Peyer's patch (tissue), 4 donors: ENCODE measurements around the gene PCDH1. TPM values are rescaled to one million over a fixed set of nuclear protein-coding genes. Genes with fewer than 3 reads are reported as not detected.

Experiments
- DNase-seq, 3 donors: peaks; one replicate each; pipeline ENCODE4 v3.0.0-alpha.2; 2017 to 2019
- H3K27ac ChIP-seq, 4 donors: fragments of 200-600 bp; sonication (generic); one replicate each; pipeline ENCODE4 v1.5.1; 2016 to 2019
- H3K27me3 ChIP-seq, 2 donors: fragments of 200-600 bp; sonication (generic); one replicate each; pipeline ENCODE4 v1.5.1; 2019
- H3K36me3 ChIP-seq, 3 donors: fragments of 200-600 bp; sonication (generic); one replicate each; pipeline ENCODE4 v1.5.1; 2016 to 2019
- H3K4me1 ChIP-seq, 4 donors: fragments of 200-600 bp; sonication (generic); one replicate each; pipeline ENCODE4 v1.5.1; 2016 to 2019
- H3K4me3 ChIP-seq, 4 donors: fragments of 200-600 bp; sonication (generic); 1 replicate in 3 of 4; 2 replicates in 1 of 4; pipeline ENCODE4 v1.5.1; 2016 to 2019; ENCODE audit warnings: mild to moderate bottlenecking in 1 of 4
- H3K9me3 ChIP-seq, 4 donors: fragments of 200-600 bp; sonication (generic); one replicate each; pipeline ENCODE4 v1.5.1; 2016 to 2019; ENCODE audit warnings: mild to moderate bottlenecking in 1 of 4
- POLR2A ChIP-seq, 2 donors: fragments of 450-650 bp; IDR thresholded peaks; one replicate each; pipeline ENCODE4 v1.5.1; 2017; ENCODE audit warnings: antibody characterized with exemption in 2 of 2, mild to moderate bottlenecking in 2 of 2, moderate library complexity in 2 of 2
- total RNA-seq, 4 donors: library from RNA; depleted of rRNA; stranded (reverse); fragments of >200 nt; gene quantifications; one replicate each; pipeline ENCODE4 v1.1.0, GENCODE V29; 2016
- TF ChIP-seq, protein P1 (sequence below), 6 experiments: fragments of 450-650 bp in 4 of 6; fragments of 200-600 bp in 2 of 6; sonication (generic) in 1 of 6; IDR thresholded peaks; one replicate each; pipeline ENCODE4 v1.5.1; 2017 to 2019; ENCODE audit warnings: antibody characterized with exemption in 6 of 6, mild to moderate bottlenecking in 3 of 6, moderate library complexity in 1 of 6

Gene PCDH1
- total RNA-seq, 4 donors from 2014 or later: 64.4 to 169 (median 164) TPM

GRCh38 chr5:141844414-141845097 lies 33.7 kb downstream of the PCDH1 start:
- TF ChIP-seq, protein P1, sequence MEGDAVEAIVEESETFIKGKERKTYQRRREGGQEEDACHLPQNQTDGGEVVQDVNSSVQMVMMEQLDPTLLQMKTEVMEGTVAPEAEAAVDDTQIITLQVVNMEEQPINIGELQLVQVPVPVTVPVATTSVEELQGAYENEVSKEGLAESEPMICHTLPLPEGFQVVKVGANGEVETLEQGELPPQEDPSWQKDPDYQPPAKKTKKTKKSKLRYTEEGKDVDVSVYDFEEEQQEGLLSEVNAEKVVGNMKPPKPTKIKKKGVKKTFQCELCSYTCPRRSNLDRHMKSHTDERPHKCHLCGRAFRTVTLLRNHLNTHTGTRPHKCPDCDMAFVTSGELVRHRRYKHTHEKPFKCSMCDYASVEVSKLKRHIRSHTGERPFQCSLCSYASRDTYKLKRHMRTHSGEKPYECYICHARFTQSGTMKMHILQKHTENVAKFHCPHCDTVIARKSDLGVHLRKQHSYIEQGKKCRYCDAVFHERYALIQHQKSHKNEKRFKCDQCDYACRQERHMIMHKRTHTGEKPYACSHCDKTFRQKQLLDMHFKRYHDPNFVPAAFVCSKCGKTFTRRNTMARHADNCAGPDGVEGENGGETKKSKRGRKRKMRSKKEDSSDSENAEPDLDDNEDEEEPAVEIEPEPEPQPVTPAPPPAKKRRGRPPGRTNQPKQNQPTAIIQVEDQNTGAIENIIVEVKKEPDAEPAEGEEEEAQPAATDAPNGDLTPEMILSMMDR (IDR thresholded peaks at IDR 0.05): no peak
- TF ChIP-seq POLR2A (IDR thresholded peaks at IDR 0.05): no peak
- Histone ChIP-seq H3K27ac (peak overlapping the region in 1 of 4 donors; percentile 76), H3K27me3 (no peaks in the 10 kb centered on the region), H3K9me3 (no peaks in the 10 kb centered on the region), H3K4me1 (peaks cover 0 to 69% (median 13%) of the 10 kb centered on the region in 4 donors), H3K4me3 (no peak overlapping the region), H3K36me3 (no peaks in the 10 kb centered on the region)
- DNase-seq: no peak

DNA sequence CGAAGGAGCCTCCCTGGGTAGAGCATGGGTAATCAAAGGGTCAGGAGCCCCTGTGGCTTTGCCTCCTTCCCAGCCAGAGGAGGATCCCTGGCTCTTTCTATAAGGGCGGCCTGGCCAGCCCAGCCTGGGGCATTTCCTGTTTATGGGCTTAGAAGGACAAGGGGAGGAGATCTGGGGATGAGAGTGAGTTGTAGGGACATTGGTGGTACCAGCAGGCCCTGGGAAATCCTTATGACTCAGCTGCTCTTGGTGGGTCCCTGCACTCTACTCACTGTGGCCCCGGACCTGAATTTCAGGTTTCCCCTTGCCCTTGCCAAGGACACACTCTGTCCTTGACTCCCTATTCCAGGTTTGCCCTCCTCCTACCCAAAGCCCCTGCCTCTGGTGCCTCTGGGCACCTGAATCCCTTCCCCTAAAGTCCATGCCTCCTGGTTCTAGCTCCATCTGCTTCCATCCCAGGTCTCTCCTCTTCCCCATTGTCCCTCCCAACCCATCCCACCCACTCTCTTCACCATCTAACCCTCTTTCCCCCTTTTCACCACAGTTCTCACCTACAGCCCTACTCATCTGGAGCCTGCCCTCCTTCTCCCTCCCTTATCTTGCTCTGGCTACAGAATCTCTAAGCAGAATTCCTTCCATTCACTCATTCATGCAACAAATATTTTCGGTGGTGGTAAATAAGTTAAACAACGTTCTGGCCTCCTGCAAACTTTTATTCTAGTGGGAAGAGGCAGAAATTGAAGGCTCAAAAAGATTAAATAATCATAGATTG lies 34.9 kb downstream of the PCDH1 start:
- H3K27ac ChIP-seq: peak overlapping the region in 3 of 4 donors; percentile 17 to 96 (median 22)
- H3K36me3 ChIP-seq: no peaks in the 10 kb centered on the region
- H3K4me3 ChIP-seq: no peak overlapping the region
- no peak for DNase-seq
- TF ChIP-seq, protein P1 (IDR thresholded peaks at IDR 0.05): no peak
- no peak for TF ChIP-seq POLR2A (IDR thresholded peaks at IDR 0.05)
- H3K9me3 ChIP-seq: no peaks in the 10 kb centered on the region
- no peaks in the 10 kb centered on the region for H3K27me3 ChIP-seq
- H3K4me1 ChIP-seq: peaks cover 0 to 60% (median 8%) of the 10 kb centered on the region in 4 donors

DNA sequence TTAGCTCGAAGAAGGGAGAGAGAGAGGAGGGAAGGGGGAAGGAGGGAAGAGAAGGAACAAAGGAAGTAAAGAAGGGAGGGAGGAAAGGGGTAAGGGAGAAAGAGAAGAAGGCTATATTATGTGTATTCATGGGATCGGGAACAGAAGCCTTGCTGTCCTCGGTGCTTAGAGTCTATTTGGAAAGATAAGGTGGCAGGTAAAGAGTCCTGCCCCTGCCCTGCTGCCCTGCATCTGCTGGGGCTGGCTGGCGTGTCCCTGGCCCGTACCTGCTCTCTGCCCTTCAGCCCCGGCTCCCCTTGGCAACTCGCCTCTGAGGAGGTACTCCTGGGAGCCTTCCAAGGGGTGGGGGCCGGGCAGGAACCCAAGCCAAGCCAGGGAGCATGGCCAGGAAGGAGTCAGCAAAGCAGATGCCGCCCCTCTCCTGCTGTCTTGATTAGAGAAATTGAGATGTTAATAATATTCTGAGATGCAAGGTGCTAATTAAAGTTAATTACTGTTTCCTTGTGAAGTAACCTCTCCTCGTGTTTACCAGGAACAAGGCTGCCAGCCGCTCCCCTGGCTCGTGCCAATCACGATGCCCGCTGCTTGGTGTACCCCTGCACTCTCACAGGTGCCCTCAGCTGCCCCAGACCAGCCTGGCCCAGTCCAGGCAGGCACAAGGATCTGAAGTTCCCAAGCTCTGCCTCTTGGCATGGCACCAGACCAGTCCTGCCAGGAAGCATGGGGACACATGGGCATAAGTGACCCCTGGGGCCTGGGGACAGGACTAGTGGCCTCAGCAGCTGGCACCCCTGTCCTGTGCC lies 36.6 kb downstream of the PCDH1 start:
- peak in 2 of 3 donors; percentile 92 to 94 for DNase-seq
- TF ChIP-seq, protein P1 (IDR thresholded peaks at IDR 0.05): no peak
- TF ChIP-seq POLR2A (IDR thresholded peaks at IDR 0.05): peak; percentile 64 to 86
- H3K36me3 ChIP-seq: no peaks in the 10 kb centered on the region
- H3K9me3 ChIP-seq: no peaks in the 10 kb centered on the region
- peaks cover 0 to 54% (median 6%) of the 10 kb centered on the region in 4 donors for H3K4me1 ChIP-seq
- H3K4me3 ChIP-seq: peak overlapping the region in 2 of 4 donors; percentile 15 to 21
- H3K27ac ChIP-seq: peak overlapping the region in 3 of 4 donors; percentile 75 to 96 (median 86)
- no peaks in the 10 kb centered on the region for H3K27me3 ChIP-seq

DNA sequence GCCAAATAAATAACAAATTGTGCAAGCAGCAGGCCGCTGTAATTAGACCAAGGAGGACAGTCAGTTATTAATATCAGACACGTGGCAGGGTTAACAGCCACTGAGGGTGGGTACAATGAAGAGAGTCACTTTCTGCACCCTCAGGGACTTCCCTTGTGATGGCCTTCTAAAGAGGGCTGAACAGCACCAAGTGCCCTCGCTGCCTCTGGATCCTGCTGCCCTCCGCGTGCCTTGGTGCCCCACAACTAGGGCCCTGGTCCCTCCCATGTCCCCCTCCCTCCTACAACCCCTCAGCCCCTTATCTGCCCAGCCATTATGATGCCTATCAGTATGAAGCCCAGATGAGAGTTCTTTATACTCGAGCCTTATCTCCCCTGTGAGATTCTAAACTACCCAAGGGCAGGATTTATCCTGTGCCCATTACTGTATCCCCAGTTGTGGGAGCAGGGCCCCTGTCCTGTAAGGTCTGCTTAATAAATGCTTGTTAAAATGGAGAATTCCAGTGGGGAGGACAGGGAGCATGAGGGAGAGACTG lies 37.3 kb downstream of the PCDH1 start:
- H3K4me1 ChIP-seq: peaks cover 0 to 49% (median 6%) of the 10 kb centered on the region in 4 donors
- no peak for DNase-seq
- no peaks in the 10 kb centered on the region for H3K27me3 ChIP-seq
- H3K36me3 ChIP-seq: no peaks in the 10 kb centered on the region
- H3K9me3 ChIP-seq: no peaks in the 10 kb centered on the region
- TF ChIP-seq, protein P1 (IDR thresholded peaks at IDR 0.05): no peak
- no peak for TF ChIP-seq POLR2A (IDR thresholded peaks at IDR 0.05)
- peak overlapping the region in 2 of 4 donors; percentile 15 to 21 for H3K4me3 ChIP-seq
- peak overlapping the region in 3 of 4 donors; percentile 75 to 96 (median 86) for H3K27ac ChIP-seq

- Histone ChIP-seq H3K27me3 (no peaks in the 10 kb centered on the region), H3K36me3 (no peaks in the 10 kb centered on the region), H3K27ac (peak overlapping the region in 3 of 4 donors; percentile 75 to 96 (median 86)), H3K9me3 (no peaks in the 10 kb centered on the region), H3K4me1 (peaks cover 0 to 44% (median 6%) of the 10 kb centered on the region in 4 donors), H3K4me3 (peak overlapping the region in 1 of 4 donors; percentile 21)
- peak in 1 of 3 donors; percentile 73 for DNase-seq
- TF ChIP-seq, protein P1 (IDR thresholded peaks at IDR 0.05): no peak
- TF ChIP-seq POLR2A (IDR thresholded peaks at IDR 0.05): peak; percentile 61 to 90
Measured at GRCh38 chr5:141840280-141840812, 37.9 kb downstream of the PCDH1 start.
